ENCODE measurements around the gene LSM2. TPM values are rescaled to one million over a fixed set of nuclear protein-coding genes. Genes with fewer than 3 reads are reported as not detected.

LSM2 gene
- polyA plus RNA-seq, 2 of the 4 experiments (the other 2 are of a cell fraction) = 54.7 to 59.6 TPM

DNA sequence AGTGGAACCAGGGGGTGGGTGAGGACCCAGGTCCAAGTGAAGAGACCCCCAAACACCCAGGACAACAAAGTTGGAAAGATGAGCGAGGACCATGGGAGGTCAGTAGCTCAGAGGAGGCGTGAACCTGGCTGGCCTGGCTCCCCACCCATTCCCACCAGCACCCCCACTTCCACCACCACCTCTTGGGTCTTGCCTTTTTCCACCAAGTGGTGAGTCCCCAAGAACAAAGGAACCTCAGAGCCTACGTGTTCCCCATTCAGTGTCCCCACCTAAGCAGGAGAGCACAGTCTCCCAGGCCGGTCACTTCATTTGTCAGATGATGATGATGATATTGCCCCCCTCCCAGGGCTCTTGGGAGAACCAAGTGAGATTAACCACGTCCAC is 29.1 kb downstream of the LSM2 start:
- no peak for ATAC-seq

GRCh38 chr6:31776989-31777666 is 29.6 kb downstream of the LSM2 start, which contains the start of gene VWA7:
Gene VWA7, minus strand, starts transcription at chr6:31777328. Its CDS starts 549 bp downstream, at chr6:31776779.
- DNase-seq (ENCODE audit: low read depth in 1 of 2, low spot score in 1 of 2) (peak; percentile 63 to 87), FAIRE-seq (no peak), ATAC-seq (peak; percentile 74 to 79)
- H3K4me2 ChIP-seq = peak within 1 kb of the TSS; percentile 89
- POLR2A ChIA-PET = interaction anchor here (0.5 to 1.1 kb wide), 5 partner anchors 30 to 112 kb away, joined by 3 to 7 read pairs (median 6); partner anchors contain the start of genes CLIC1, HSPA1A, HSPA1B and HSPA1L
- 0 out of 3 replicates have a peak within 1 kb of the TSS, but pooled peaks have one; percentile 21 for H3K4me3 ChIP-seq
- peaks cover 32% of the 10 kb centered on the region for H3K4me1 ChIP-seq
- 13% methylated on average over 6 of the region's 15 CpGs for WGBS (ENCODE audit: missing lambda C conversion rate)
- peak within 1 kb of the TSS; percentile 70 to 86 for H3K27ac ChIP-seq
- peak; percentile 29; the same call in 1 of the 2 replicates for TF ChIP-seq MAX (IDR thresholded peaks at IDR 0.05)
- peak in 1 of 2 experiments; percentile 75; a peak in 2 of 5 replicates for TF ChIP-seq JUN (IDR thresholded peaks at IDR 0.05)
- no peak for TF ChIP-seq TFCP2L1 (CRISPR knock-in tag; IDR thresholded peaks at IDR 0.05)
- TF ChIP-seq TP53 (CRISPR knock-in tag; IDR thresholded peaks at IDR 0.05) = no peak
- no peak for TF ChIP-seq BHLHE40 (IDR thresholded peaks at IDR 0.05; ENCODE audit: low read depth, low read length)
- TF ChIP-seq HOXB13 (CRISPR knock-in tag; IDR thresholded peaks at IDR 0.05; ENCODE audit: low read depth) = no peak
- no peak for TF ChIP-seq FOSL2 (IDR thresholded peaks at IDR 0.05)
- peak; percentile 59 for TF ChIP-seq FOSL2 (CRISPR knock-in tag; IDR thresholded peaks at IDR 0.05)
- no peaks in the 10 kb centered on the region for H3K9me3 ChIP-seq
- CTCF ChIA-PET = interaction anchor here (0.7 to 1.7 kb wide), 6 partner anchors 10 to 53 kb away, joined by 3 to 5 read pairs (median 4); partner anchors contain the start of gene VARS1

More for the DNA sequence above, 29.1 kb downstream of the LSM2 start:
- H3K4me2 ChIP-seq = peak overlapping the region; percentile 89
- ChIA-PET CTCF (interaction anchor here (0.7 to 1.7 kb wide), 7 partner anchors 8 to 96 kb away, joined by 3 to 5 read pairs (median 4); partner anchors contain the start of genes LY6G5C and VARS1), POLR2A (interaction anchor here (0.9 to 1.1 kb wide), 4 partner anchors 29 to 50 kb away, joined by 3 to 7 read pairs (median 6); partner anchors contain the start of genes CLIC1, HSPA1A, HSPA1B and HSPA1L)
- 100% methylated on average over 5 of the region's 5 CpGs for WGBS (ENCODE audit: missing lambda C conversion rate)
- FAIRE-seq = no peak
- H3K4me3 ChIP-seq = no peak overlapping the region
- H3K9me3 ChIP-seq = no peaks in the 10 kb centered on the region
- H3K4me1 ChIP-seq = peaks cover 32% of the 10 kb centered on the region
- H3K27ac ChIP-seq = peak overlapping the region; percentile 70 to 86
- no peak for DNase-seq (ENCODE audit: low read depth in 1 of 2, low spot score in 1 of 2)
- no peak for TF ChIP-seq HOXB13 (CRISPR knock-in tag; IDR thresholded peaks at IDR 0.05; ENCODE audit: low read depth)
- no peak for TF ChIP-seq NFE2L2 (conservative IDR thresholded peaks at IDR 0.05; ENCODE audit: low read length)
- no peak for TF ChIP-seq HDAC2 (IDR thresholded peaks at IDR 0.05)
- TF ChIP-seq KDM5A (IDR thresholded peaks at IDR 0.05) = no peak
- TF ChIP-seq MAX (IDR thresholded peaks at IDR 0.05) = no peak
- TF ChIP-seq JUNB (IDR thresholded peaks at IDR 0.05) = no peak
- TF ChIP-seq, protein P1, sequence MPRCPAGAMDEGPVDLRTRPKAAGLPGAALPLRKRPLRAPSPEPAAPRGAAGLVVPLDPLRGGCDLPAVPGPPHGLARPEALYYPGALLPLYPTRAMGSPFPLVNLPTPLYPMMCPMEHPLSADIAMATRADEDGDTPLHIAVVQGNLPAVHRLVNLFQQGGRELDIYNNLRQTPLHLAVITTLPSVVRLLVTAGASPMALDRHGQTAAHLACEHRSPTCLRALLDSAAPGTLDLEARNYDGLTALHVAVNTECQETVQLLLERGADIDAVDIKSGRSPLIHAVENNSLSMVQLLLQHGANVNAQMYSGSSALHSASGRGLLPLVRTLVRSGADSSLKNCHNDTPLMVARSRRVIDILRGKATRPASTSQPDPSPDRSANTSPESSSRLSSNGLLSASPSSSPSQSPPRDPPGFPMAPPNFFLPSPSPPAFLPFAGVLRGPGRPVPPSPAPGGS (IDR thresholded peaks at IDR 0.05) = no peak
- TF ChIP-seq, protein P2, sequence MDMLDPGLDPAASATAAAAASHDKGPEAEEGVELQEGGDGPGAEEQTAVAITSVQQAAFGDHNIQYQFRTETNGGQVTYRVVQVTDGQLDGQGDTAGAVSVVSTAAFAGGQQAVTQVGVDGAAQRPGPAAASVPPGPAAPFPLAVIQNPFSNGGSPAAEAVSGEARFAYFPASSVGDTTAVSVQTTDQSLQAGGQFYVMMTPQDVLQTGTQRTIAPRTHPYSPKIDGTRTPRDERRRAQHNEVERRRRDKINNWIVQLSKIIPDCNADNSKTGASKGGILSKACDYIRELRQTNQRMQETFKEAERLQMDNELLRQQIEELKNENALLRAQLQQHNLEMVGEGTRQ (IDR thresholded peaks at IDR 0.05) = no peak
- TF ChIP-seq, protein P3, sequence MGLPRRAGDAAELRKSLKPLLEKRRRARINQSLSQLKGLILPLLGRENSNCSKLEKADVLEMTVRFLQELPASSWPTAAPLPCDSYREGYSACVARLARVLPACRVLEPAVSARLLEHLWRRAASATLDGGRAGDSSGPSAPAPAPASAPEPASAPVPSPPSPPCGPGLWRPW (IDR thresholded peaks at IDR 0.05) = no peak
- TF ChIP-seq ESRRA (IDR thresholded peaks at IDR 0.05; ENCODE audit: borderline replicate concordance, low read length) = no peak
- TF ChIP-seq FOSL2 (IDR thresholded peaks at IDR 0.05) = no peak
- no peak for TF ChIP-seq FOSL2 (CRISPR knock-in tag; IDR thresholded peaks at IDR 0.05)
- no peak for TF ChIP-seq CHD4 (IDR thresholded peaks at IDR 0.05; ENCODE audit: borderline replicate concordance)
- TF ChIP-seq NPAS2 (CRISPR knock-in tag; IDR thresholded peaks at IDR 0.05; ENCODE audit: borderline replicate concordance) = no peak
- no peak for TF ChIP-seq RARB (CRISPR knock-in tag; IDR thresholded peaks at IDR 0.05)
- TF ChIP-seq SMC3 (IDR thresholded peaks at IDR 0.05) = no peak
- no peak for TF ChIP-seq POLR2A (IDR thresholded peaks at IDR 0.05; ENCODE audit: low read length)

All from A549 (cell line).